Activated CD4-positive, alpha-beta T cell treated with anti-CD3 and anti-CD28 coated beads for 48 hours (primary cell): Measurements from ENCODE around the gene NME7.
"Not testable (repeated sequence)": the region's sequence is repeated elsewhere in the genome, so short reads cannot be mapped to it uniquely, and the experiment has no call there.

ENCODE experiments used
- DNase-seq: peaks from one replicate; pipeline ENCODE4 v3.0.0-alpha.2; 2020

NME7 gene, protein sequence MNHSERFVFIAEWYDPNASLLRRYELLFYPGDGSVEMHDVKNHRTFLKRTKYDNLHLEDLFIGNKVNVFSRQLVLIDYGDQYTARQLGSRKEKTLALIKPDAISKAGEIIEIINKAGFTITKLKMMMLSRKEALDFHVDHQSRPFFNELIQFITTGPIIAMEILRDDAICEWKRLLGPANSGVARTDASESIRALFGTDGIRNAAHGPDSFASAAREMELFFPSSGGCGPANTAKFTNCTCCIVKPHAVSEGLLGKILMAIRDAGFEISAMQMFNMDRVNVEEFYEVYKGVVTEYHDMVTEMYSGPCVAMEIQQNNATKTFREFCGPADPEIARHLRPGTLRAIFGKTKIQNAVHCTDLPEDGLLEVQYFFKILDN

DNA sequence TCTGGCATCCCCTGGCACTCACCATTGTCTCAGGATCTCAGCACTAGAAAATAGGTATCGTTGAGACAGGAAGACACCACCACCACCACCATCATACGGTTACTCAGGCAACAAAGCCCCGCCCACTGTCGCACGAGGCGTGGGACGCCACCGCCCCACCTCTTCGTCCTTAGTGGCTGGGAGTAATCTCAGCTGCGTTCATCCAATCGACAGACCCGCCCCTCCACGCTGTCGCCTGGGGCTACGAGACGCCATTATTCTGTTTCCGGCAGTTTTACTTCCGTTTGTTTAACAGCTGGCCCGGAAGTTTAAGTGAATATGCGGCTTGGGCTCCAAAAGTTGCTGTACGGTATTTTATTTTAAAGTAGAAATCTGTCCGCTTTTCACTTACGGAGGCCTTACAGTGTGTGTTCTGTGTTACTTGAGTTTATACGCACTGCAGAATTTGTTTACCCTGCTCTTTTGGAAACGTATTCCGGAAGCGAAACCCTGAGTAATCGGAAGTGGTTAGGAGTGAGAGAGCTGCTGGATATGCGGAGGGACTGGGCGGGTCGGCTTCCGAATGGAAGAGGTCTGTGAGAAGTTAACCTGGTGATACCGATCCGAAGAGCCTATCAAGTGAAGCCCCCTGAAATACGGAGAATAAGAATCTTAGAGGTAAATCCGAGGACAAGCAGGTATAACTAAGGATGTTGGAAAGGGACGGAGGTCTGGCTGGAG, at the start of gene NME7, which contains the start of gene BLZF1:
Gene NME7 (minus strand): TSS at position 112 of the 720 bp plus-strand sequence. CDS start 87 bp downstream, at position 25.
Gene BLZF1 (plus strand): TSS at position 510 of the 720 bp plus-strand sequence. CDS start 1,328 bp downstream, outside the sequence.
- DNase-seq: peak; percentile 99

GRCh38 chr1:169414952-169415351, 47.4 kb upstream of the NME7 start:
- DNase-seq: no peak

- DNase-seq: not testable (repeated sequence)
Observed at GRCh38 chr1:169408340-169408739, 40.7 kb upstream of the NME7 start.

GRCh38 chr1:169402578-169402977, 35.0 kb upstream of the NME7 start:
- DNase-seq: not testable (repeated sequence)

- DNase-seq: no peak
Observed at GRCh38 chr1:169395955-169396354, 28.4 kb upstream of the NME7 start.

DNA sequence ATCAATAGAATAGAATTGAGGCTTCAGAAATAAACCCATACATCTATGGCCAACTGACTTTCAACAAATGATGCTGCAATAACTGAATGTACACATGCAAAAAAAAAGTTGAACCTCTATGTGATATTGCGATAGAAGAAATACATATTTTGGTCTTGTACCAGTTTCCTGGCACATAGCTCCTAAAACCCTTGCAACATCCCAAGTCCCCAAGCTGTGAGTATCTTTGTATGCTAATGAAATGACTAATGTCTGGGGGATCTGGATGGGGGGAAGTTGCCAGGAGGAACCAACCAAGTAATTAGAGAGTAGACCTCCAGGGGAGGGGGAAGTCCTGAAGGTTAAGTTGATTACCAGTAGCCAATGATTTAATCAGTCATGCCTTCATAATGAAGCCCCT, 24.8 kb upstream of the NME7 start:
- DNase-seq: no peak

- DNase-seq: no peak
Observed at GRCh38 chr1:169390303-169390702, 22.7 kb upstream of the NME7 start.

- DNase-seq: no peak
Observed at GRCh38 chr1:169387399-169387798, 19.8 kb upstream of the NME7 start.

DNA sequence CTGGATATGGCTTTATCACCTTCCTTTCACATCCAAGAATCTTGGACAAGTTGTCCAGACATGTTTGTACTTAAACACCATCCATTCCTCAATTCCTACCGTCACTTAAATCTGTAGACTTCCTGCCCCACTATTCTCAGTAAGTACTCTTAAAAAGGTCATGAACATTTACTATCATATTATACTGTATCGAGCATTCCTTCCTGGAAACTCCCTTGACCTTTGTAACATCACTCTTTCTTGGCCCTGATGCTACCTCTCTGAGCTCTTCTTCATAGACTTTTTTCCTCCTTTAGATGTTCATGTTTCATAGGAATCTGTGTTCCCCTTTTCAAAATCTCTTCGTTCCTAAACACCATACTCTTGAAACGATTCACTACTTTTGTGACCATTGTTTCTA, 15.9 kb upstream of the NME7 start:
- DNase-seq: no peak

DNA sequence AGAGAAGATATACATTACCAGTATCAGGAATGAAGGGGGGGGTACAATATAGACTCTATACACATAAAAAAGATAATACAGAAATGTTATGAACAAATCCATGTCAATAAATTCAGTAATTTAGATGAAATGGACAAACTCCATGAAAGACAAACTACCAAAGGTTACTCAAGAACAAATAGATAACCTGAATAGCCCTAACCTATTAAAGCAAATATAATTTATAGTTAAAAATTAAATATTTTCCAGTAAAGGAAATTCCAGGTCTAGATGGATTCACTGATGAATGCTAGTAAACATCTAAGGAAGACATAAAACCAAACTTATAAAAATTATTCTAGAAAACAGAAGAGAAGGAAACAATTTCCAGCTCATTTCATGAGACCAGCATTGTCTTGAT, 13.6 kb upstream of the NME7 start:
- DNase-seq: no peak

GRCh38 chr1:169371404-169371803, 3.8 kb upstream of the NME7 start:
- no peak for DNase-seq

GRCh38 chr1:169368406-169368769, 791 bp upstream of the NME7 start:
- DNase-seq: peak; percentile 41

DNA sequence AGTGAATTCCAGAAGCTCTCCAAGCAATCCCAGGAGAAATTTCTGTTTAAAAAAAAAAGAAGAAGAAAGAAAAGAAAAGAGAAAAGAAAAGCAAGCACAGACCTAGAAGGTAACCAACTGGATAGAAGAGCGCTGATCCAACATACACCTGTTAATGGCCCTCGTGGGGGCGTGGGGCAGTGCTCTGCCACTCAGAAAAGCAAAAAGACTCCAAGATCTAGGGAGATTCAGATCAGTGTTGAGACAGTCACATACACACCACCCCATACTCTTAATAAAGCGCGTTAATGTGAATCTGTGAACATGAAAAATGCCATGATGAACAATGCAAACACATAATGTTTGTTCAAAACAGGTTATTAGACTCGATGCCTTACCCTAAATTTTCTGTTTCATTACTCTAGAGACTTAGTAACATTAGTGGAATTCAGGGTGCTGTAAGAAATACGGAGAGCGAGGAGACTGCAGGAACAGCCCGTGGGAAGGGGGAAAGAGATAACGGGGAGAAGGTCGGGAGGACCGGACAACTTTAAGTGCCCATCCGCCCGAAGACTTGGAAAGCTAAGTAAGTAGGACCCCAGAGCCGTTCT, 406 bp downstream of the NME7 start:
- no peak for DNase-seq

DNA sequence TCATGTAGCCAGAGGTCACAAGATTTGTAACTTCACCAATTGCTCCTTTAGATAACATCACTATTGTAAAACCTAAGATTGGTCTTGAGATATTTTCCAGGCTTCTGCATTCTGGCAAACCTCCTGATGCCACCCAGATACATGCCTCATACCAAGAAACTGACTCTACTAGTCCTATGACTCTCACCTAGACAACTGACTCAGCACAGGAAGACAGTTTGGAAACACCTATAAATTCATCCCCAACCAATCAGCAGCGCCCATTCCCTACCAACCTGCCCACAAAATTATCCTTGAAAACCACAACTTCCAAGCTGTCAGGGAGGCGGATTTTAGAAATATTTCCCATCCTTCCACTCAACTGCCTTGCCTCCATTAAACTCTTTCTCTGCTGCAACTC, 2.6 kb downstream of the NME7 start:
- DNase-seq: peak; percentile 25

DNA sequence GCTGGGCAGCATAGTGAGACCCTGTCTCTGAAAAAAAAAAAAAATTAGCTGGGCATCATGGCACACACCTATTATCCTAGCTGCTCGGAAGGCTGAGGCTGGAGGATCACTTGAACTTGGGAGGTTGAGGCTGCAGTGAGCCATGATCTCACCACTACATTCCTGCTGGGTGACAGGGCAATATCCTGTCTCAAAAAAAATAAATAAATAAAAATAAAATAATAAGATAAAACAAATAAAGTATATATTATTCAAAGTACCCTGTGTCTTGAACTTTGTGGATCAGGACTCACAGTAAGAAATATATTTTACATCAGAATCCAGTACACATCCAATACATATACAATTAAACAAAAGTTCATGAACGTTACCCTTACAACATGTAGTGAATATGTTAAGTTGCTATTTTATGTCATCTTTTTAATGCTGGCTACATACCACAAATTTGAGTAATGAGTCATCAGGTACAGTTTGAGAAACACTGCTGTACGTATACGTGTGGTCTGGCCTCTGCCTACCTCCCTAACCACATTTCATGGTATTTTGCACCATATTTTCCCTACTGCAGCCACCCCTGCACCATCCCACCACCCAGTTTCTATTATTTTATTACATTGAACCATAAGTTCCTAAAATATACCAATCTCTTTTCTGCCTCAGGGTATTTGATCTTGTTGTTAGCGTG, 4.4 kb downstream of the NME7 start:
- peak; percentile 32 for DNase-seq

DNA sequence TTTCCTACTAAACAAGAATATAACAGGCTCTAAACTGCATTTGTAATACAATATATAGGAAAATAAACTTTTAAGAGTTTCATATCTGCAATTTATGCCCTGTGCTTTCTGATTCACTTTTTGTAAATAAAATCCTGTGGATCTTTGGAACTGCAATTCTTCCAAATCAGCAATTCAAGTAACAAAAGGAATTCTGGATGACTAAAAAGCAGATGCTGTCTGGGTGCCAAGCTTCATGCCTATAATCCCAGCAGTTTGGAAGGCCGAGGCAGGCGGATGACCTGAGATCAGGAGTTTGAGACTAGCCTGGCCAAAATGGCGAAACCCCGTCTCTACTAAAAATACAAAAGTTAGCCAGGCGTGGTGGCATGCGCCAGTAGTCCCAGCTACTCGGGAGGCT, 6.3 kb downstream of the NME7 start:
- DNase-seq: no peak

DNA sequence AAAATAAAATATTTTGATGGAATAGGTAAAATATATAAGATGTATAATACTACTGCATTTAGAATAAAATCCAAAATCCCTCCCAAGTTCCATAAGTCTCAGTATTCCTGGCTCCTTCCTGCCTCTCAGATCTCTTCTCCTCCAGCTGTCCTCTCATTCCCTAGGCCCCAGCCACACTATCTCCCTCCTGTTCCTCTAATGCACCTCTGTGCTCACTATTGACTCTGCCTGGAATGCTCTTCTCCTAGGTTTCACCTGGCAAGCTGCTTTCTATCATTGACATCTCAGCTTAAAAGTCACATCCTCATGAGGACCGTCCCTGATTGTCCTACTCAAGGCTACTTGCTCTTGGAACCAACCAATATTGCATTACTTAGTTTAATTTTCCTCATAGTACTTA, 7.2 kb downstream of the NME7 start:
- DNase-seq: no peak

GRCh38 chr1:169348383-169349036, 19.1 kb downstream of the NME7 start:
- no peak for DNase-seq

- DNase-seq: no peak
Observed at GRCh38 chr1:169347688-169348382, 19.8 kb downstream of the NME7 start.

- no peak for DNase-seq
Observed at GRCh38 chr1:169346036-169346589, 21.5 kb downstream of the NME7 start.

DNA sequence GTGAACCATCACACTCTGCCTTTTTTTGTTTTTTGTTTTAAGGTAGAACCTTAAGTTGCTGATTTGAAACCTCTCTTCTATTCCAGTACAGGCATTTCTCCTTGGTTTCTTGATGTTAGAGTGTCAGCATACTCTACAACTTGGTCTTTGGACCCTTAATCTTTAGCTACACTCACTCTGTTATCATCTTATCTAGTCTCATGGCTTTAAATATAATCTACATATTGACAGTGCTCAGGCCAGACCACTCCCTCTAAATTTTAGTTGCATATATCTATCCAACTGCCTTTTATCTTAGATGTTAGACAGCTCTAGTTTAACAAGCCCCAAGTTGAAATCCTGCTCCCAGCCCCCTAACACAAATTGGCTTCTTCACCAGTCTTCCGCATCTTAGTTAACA, 22.1 kb downstream of the NME7 start:
- DNase-seq: no peak

GRCh38 chr1:169342096-169342495, 25.5 kb downstream of the NME7 start:
- not testable (repeated sequence) for DNase-seq
